K562 (cell line): ENCODE data around the gene GPR37L1. TPM values are rescaled to one million over a fixed set of nuclear protein-coding genes. Genes with fewer than 3 reads are reported as not detected.

Source experiments
- ATAC-seq: fragments of 200-7000 bp; cut with Tn5 transposase; 3 replicates; pipeline ENCODE4 v1.9.1; 2020; ENCODE audit warnings: moderate library complexity
- BruUV-seq: library from RNA; stranded (reverse); fragments of 400-500 nt; replicated peaks from 2 replicates; lab custom pipeline; 2021; lab: Mats Ljungman, UMichigan
- CTCF ChIA-PET: fragments of 300-600 bp; formaldehyde crosslinking; extraction: SDS; loops from one replicate; lab custom pipeline; 2021; ENCODE audit warnings: low intra/inter-chr PET ratio; lab: Yijun Ruan, JAX
- POLR2A ChIA-PET: fragments of 300-600, 350-650 bp; sonication (Branson Sonifier 250); formaldehyde crosslinking; extraction: SDS; loops from one replicate; lab custom pipeline; 2021; ENCODE audit warnings: antibody characterized with exemption, inconsistent platforms; lab: Yijun Ruan, JAX
- DNase-seq, 4 experiments: peaks; one replicate each; pipeline versions ENCODE4 v3.0.0 to v3.0.0-alpha.2; 2011 to 2018; ENCODE audit warnings: low spot score in 3 of 4, mixed read lengths in 3 of 4; ENCODE audit errors: extremely low read depth in 1 of 4
- FAIRE-seq: peaks from 2 replicates; lab custom pipeline; 2011; peaks lifted over from hg19 to GRCh38; lab: Jason Lieb, UNC
- H2AFZ ChIP-seq: 2 replicates; pipeline ENCODE4 v1.6.0; 2011; ENCODE audit warnings: low read depth, low read length, control low read depth, inconsistent platforms
- H3K27ac ChIP-seq: fragments of 200-600 bp; 3 replicates; pipeline ENCODE4 v1.8.0; 2011; ENCODE audit warnings: low read depth, mild to moderate bottlenecking, control low read depth, inconsistent platforms, low read length, moderate library complexity, mixed read lengths; ENCODE audit errors: extremely low read depth
- H3K27me3 ChIP-seq, 2 experiments: fragments of 300-600 bp in 1 of 2; 2 replicates in 1 of 2; 3 replicates in 1 of 2; pipeline versions ENCODE4 v1.6.0 to v1.8.0; 2011; ENCODE audit warnings: inconsistent platforms in 2 of 2, low read length in 2 of 2, mild to moderate bottlenecking in 1 of 2, mixed read lengths in 1 of 2, moderate library complexity in 1 of 2; ENCODE audit not compliant: control insufficient read depth in 2 of 2, insufficient read depth in 2 of 2
- H3K36me3 ChIP-seq: fragments of 300-600 bp; 3 replicates; pipeline ENCODE4 v1.8.0; 2011; ENCODE audit warnings: mild to moderate bottlenecking, low read length, inconsistent platforms; ENCODE audit not compliant: control insufficient read depth, insufficient read depth
- H3K4me1 ChIP-seq, 2 experiments: fragments of 200-600 bp in 1 of 2; replicated peaks in 1 of 2; 2 replicates in 1 of 2; 3 replicates in 1 of 2; pipeline versions ENCODE4 v1.5.1 to v1.8.0; 2011; ENCODE audit warnings: inconsistent platforms in 2 of 2, low read length in 2 of 2, mild to moderate bottlenecking in 1 of 2, mixed read lengths in 1 of 2, moderate library complexity in 1 of 2; ENCODE audit not compliant: control insufficient read depth in 2 of 2, insufficient read depth in 2 of 2
- H3K4me2 ChIP-seq: 2 replicates; pipeline ENCODE4 v1.6.1; 2011; ENCODE audit warnings: low read length, control low read depth, inconsistent platforms, mixed read lengths; ENCODE audit not compliant: insufficient read depth
- H3K4me3 ChIP-seq: fragments of 200-600 bp; sonication (generic), shearing (Covaris generic); 2 replicates; pipeline ENCODE4 v1.5.1; 2016; ENCODE audit warnings: control low read depth, inconsistent platforms
- H3K79me2 ChIP-seq: fragments of 200-600 bp; 3 replicates; pipeline ENCODE4 v1.8.0; 2011; ENCODE audit warnings: low read length, inconsistent platforms; ENCODE audit not compliant: control insufficient read depth, insufficient read depth
- H3K9ac ChIP-seq, 2 experiments: 2 replicates each; pipeline versions ENCODE4 v1.6.0 to v1.6.1; 2011; ENCODE audit warnings: low read depth in 2 of 2, low read length in 2 of 2, control low read depth in 1 of 2, inconsistent platforms in 1 of 2, mild to moderate bottlenecking in 1 of 2, mixed read lengths in 1 of 2; ENCODE audit not compliant: insufficient read depth in 1 of 2
- H3K9me1 ChIP-seq: one replicate; pipeline ENCODE4 v1.6.0; 2011; ENCODE audit warnings: inconsistent platforms, mild to moderate bottlenecking, low read length, moderate library complexity; ENCODE audit not compliant: control insufficient read depth, insufficient read depth
- H3K9me3 ChIP-seq: replicated peaks from 2 replicates; pipeline ENCODE4 v1.5.1; 2011; ENCODE audit warnings: low read depth, low read length, inconsistent platforms; ENCODE audit not compliant: control insufficient read depth, insufficient read depth
- H4K20me1 ChIP-seq: replicated peaks from 2 replicates; pipeline ENCODE4 v1.6.1; 2011; ENCODE audit warnings: low read length, inconsistent platforms, mixed read lengths; ENCODE audit not compliant: control insufficient read depth, insufficient read depth
- KLF1 ChIP-seq: fragments of 450-650 bp; IDR thresholded peaks from 2 replicates; pipeline ENCODE4 v1.6.1; 2016; ENCODE audit warnings: missing genetic modification characterization, missing compliant biosample characterization
- LCOR ChIP-seq: sonication (generic); formaldehyde crosslinking; IDR thresholded peaks from 2 replicates; pipeline ENCODE4 v1.8.0; 2022; ENCODE audit warnings: mild to moderate bottlenecking, missing genetic modification reagents
- MXI1 ChIP-seq: IDR thresholded peaks from 2 replicates; pipeline ENCODE4 v1.6.1; 2011; ENCODE audit warnings: low read depth, mild to moderate bottlenecking, improper control_type of control experiment, low read length
- NCOA2 ChIP-seq, 2 experiments: fragments of 450-650 bp; IDR thresholded peaks; 2 replicates each; pipeline ENCODE4 v1.6.1; 2018; ENCODE audit warnings: mild to moderate bottlenecking in 2 of 2, moderate library complexity in 1 of 2; ENCODE audit not compliant: partially characterized antibody in 2 of 2
- PHF20 ChIP-seq: fragments of 450-650 bp; IDR thresholded peaks from 2 replicates; pipeline ENCODE4 v1.6.1; 2018; ENCODE audit not compliant: partially characterized antibody
- PHF21A ChIP-seq: fragments of 450-650 bp; IDR thresholded peaks from 2 replicates; pipeline ENCODE4 v1.6.1; 2017; ENCODE audit warnings: low read depth, borderline replicate concordance
- POLR2G ChIP-seq: fragments of 200-400 bp; formaldehyde crosslinking; IDR thresholded peaks from 2 replicates; pipeline ENCODE4 v1.6.1; 2017; ENCODE audit warnings: low read depth, mild to moderate bottlenecking, antibody characterized with exemption, low read length, moderate library complexity
- PTBP1 ChIP-seq: fragments of 200-400 bp; formaldehyde crosslinking; IDR thresholded peaks from 2 replicates; pipeline ENCODE4 v1.6.1; 2017; ENCODE audit warnings: low read depth, low read length
- TEAD2 ChIP-seq: fragments of 450-650 bp; IDR thresholded peaks from 2 replicates; pipeline ENCODE4 v1.6.1; 2016; ENCODE audit warnings: missing genetic modification characterization, control low read depth, missing compliant biosample characterization
- ZNF134 ChIP-seq: fragments of 250-450 bp; sonication (Bioruptor Pico); conservative IDR thresholded peaks from 2 replicates; pipeline ENCODE4 v1.4.0; 2020
- WGBS: fragments of 100-300 bp; shearing (Covaris generic); methylation state at CpG from one replicate; pipeline ENCODE4 v1.1.6; 2016; ENCODE audit warnings: low coverage, mixed read lengths; ENCODE audit not compliant: insufficient coverage; ENCODE audit errors: missing lambda C conversion rate; 5-methylcytosine and 5-hydroxymethylcytosine counted together
- in situ Hi-C: fragments of 300-500 bp; cut with MboI; formaldehyde crosslinking; loops from 4 replicates; pipeline ENCODE4 v1.15.0; 2018; ENCODE audit warnings: inconsistent platforms, mixed read lengths
- intact Hi-C: fragments of 100-400 bp; cut with micrococcal nuclease; formaldehyde crosslinking; loops from 2 replicates; pipeline ENCODE4 v1.14.2; 2022
- polyA plus RNA-seq, 8 experiments: library from polyadenylated mRNA; depleted of rRNA in 4 of 8; stranded (reverse) in 5 of 8; unstranded in 3 of 8; fragments of >200 nt; fragmentation: Nextera tagmentation in 2 of 8; fragmentation: Illumina TruSeq in 1 of 8; extraction: Ambion mirVana in 2 of 8; extraction: Trizol in 1 of 8; gene quantifications; 2 replicates each; pipeline versions ENCODE4 v1.2.1 to v1.2.3, GENCODE V29; 2011 to 2014; ENCODE audit warnings: inconsistent platforms in 1 of 8, missing spikeins in 1 of 8
- total RNA-seq, 7 experiments: library from RNA; depleted of rRNA in 6 of 7; stranded (reverse); fragments of >200 nt in 6 of 7; fragmentation: Illumina TruSeq in 2 of 7; extraction: Trizol in 2 of 7; gene quantifications; 2 replicates each; pipeline versions ENCODE4 v1.2.1 to v1.2.3, GENCODE V29; 2011 to 2021; ENCODE audit warnings: low replicate concordance in 1 of 7
- TF ChIP-seq, protein P1 (sequence below): fragments of 250-450 bp; sonication (Bioruptor Pico); IDR thresholded peaks from 2 replicates; pipeline ENCODE4 v1.8.0; 2021; ENCODE audit warnings: moderate library complexity, mild to moderate bottlenecking, inconsistent platforms

Gene GPR37L1
- total and polyA plus RNA-seq, 9 of the 15 experiments (the other 6 are each of a cell fraction or from before 2014, with no cell fraction given): not detected

DNA sequence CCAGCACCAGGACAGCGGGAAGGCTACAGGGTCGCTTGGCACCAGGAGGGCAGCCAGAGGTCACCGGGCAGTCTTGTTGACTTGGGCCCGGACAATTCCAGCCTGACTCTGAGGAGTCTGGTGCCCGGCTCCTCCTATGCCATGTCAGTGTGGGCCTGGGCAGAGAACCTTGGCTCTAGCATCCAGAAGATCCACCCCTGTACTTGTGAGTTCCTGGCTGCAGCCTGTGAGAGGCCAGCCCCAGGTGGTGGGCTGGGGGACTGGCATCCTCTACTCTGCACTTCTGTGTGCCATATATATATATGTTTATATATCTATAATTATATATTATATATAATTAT lies 49.3 kb downstream of the GPR37L1 start:
- Histone ChIP-seq H3K79me2 (peaks cover 6% of the 10 kb centered on the region; the same call in 2 of the 3 replicates), H3K9ac (peak overlapping the region in 1 of 2 experiments; percentile 70; a peak in 2 of 4 replicates), H3K27me3 (no peaks in the 10 kb centered on the region), H3K4me2 (no peak overlapping the region), H3K36me3 (peaks cover 44% of the 10 kb centered on the region; the same call in 2 of the 3 replicates), H3K4me1 (peaks cover 8 to 26% of the 10 kb centered on the region in 2 experiments), H3K4me3 (no peak overlapping the region), H4K20me1 (no peaks in the 10 kb centered on the region), H3K9me1 (no peaks in the 10 kb centered on the region), H2AFZ (no peak overlapping the region)
- ChIA-PET POLR2A (interaction anchor here (0.6 kb wide), 1 partner anchor 457 kb away, joined by 3 read pairs; no protein-coding TSS in a partner anchor), CTCF (no interaction called here)
- ATAC-seq (peak; percentile 40), FAIRE-seq (no peak), DNase-seq (no peak)
- no TSS peak for BruUV-seq
- in situ Hi-C loops: no loop called here
- no peak for TF ChIP-seq PHF20
- TF ChIP-seq PTBP1: 0 out of 2 replicates have a peak, but pooled peaks have one; percentile 41
- TF ChIP-seq MXI1: no peak
- TF ChIP-seq, protein P1, sequence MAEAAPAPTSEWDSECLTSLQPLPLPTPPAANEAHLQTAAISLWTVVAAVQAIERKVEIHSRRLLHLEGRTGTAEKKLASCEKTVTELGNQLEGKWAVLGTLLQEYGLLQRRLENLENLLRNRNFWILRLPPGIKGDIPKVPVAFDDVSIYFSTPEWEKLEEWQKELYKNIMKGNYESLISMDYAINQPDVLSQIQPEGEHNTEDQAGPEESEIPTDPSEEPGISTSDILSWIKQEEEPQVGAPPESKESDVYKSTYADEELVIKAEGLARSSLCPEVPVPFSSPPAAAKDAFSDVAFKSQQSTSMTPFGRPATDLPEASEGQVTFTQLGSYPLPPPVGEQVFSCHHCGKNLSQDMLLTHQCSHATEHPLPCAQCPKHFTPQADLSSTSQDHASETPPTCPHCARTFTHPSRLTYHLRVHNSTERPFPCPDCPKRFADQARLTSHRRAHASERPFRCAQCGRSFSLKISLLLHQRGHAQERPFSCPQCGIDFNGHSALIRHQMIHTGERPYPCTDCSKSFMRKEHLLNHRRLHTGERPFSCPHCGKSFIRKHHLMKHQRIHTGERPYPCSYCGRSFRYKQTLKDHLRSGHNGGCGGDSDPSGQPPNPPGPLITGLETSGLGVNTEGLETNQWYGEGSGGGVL: no peak
- no peak for TF ChIP-seq PHF21A
- peak; percentile 39; the same call in 1 of the 2 replicates for TF ChIP-seq POLR2G
- TF ChIP-seq TEAD2 (tag): no peak
- no peak for TF ChIP-seq NCOA2 (IDR thresholded peaks at IDR 0.05; ENCODE audit: partially characterized antibody in 2 of 2)
- no peak for TF ChIP-seq ZNF134 (CRISPR knock-in tag)
- TF ChIP-seq LCOR (CRISPR knock-in tag): no peak
- 0 out of 2 replicates have a peak, but pooled peaks have one; percentile 0 for TF ChIP-seq KLF1 (tag)
- TF ChIP-seq, all 486 proteins: peak for 3
- WGBS: 88% methylated on average over 5 of the region's 5 CpGs
- intact Hi-C loops: no loop called here
- no peaks in the 10 kb centered on the region for H3K9me3 ChIP-seq
- H3K27ac ChIP-seq: no peak overlapping the region
